ENCODE data around the gene AP1S2. TPM values are rescaled to one million over a fixed set of nuclear protein-coding genes. Genes with fewer than 3 reads are reported as not detected.

Gene AP1S2
- total and polyA plus RNA-seq, 10 of the 15 experiments (the other 5 are each of a cell fraction or from before 2014, with no cell fraction given) = 25.6 to 105 (median 50.7) TPM

DNA sequence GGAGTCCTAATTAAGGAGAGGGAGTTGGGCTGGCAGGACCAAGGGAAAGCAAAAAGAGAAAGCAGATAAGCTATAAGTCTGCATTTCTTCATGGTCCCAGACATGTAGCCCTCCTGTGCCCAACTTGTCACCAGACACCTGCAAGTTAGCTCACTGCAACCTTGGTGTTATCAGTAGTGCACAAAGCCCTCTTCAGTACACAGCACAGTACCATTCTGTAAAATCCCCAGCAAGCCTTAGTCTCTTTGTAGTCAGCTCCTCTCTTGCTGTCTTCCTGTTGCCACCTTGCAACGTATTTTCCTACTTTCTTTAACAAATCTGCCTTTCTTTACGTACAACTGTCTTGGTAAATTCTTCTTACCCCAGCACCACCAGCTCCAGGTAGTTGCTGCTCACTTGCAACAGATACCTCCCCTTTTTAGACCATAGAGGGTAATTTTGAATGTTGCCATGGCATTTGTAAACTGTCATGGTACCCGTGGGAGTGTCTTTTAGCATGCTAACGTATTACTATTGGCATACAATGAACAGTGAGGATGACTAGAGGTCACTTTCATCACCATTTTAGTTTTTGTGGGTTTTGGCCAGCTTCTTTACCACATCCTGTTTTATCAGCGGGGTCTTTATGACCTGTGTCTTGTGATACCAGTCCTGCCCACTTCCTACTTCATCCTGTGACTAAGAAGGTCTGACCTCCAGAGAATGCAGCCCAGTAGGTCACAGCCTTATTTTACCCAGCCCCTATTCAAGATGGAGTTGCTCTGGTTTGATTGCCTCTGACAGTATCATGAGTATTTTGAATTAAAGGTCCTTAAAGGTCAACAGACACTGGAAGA lies 28.3 kb upstream of the AP1S2 start (continued):
- TF ChIP-seq, protein P1, sequence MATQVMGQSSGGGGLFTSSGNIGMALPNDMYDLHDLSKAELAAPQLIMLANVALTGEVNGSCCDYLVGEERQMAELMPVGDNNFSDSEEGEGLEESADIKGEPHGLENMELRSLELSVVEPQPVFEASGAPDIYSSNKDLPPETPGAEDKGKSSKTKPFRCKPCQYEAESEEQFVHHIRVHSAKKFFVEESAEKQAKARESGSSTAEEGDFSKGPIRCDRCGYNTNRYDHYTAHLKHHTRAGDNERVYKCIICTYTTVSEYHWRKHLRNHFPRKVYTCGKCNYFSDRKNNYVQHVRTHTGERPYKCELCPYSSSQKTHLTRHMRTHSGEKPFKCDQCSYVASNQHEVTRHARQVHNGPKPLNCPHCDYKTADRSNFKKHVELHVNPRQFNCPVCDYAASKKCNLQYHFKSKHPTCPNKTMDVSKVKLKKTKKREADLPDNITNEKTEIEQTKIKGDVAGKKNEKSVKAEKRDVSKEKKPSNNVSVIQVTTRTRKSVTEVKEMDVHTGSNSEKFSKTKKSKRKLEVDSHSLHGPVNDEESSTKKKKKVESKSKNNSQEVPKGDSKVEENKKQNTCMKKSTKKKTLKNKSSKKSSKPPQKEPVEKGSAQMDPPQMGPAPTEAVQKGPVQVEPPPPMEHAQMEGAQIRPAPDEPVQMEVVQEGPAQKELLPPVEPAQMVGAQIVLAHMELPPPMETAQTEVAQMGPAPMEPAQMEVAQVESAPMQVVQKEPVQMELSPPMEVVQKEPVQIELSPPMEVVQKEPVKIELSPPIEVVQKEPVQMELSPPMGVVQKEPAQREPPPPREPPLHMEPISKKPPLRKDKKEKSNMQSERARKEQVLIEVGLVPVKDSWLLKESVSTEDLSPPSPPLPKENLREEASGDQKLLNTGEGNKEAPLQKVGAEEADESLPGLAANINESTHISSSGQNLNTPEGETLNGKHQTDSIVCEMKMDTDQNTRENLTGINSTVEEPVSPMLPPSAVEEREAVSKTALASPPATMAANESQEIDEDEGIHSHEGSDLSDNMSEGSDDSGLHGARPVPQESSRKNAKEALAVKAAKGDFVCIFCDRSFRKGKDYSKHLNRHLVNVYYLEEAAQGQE (IDR thresholded peaks at IDR 0.05; ENCODE audit: low read depth, low read length) = no peak
- TF ChIP-seq RFX5 (IDR thresholded peaks at IDR 0.05; ENCODE audit: low read depth, low read length) = no peak
- TF ChIP-seq, protein P2, sequence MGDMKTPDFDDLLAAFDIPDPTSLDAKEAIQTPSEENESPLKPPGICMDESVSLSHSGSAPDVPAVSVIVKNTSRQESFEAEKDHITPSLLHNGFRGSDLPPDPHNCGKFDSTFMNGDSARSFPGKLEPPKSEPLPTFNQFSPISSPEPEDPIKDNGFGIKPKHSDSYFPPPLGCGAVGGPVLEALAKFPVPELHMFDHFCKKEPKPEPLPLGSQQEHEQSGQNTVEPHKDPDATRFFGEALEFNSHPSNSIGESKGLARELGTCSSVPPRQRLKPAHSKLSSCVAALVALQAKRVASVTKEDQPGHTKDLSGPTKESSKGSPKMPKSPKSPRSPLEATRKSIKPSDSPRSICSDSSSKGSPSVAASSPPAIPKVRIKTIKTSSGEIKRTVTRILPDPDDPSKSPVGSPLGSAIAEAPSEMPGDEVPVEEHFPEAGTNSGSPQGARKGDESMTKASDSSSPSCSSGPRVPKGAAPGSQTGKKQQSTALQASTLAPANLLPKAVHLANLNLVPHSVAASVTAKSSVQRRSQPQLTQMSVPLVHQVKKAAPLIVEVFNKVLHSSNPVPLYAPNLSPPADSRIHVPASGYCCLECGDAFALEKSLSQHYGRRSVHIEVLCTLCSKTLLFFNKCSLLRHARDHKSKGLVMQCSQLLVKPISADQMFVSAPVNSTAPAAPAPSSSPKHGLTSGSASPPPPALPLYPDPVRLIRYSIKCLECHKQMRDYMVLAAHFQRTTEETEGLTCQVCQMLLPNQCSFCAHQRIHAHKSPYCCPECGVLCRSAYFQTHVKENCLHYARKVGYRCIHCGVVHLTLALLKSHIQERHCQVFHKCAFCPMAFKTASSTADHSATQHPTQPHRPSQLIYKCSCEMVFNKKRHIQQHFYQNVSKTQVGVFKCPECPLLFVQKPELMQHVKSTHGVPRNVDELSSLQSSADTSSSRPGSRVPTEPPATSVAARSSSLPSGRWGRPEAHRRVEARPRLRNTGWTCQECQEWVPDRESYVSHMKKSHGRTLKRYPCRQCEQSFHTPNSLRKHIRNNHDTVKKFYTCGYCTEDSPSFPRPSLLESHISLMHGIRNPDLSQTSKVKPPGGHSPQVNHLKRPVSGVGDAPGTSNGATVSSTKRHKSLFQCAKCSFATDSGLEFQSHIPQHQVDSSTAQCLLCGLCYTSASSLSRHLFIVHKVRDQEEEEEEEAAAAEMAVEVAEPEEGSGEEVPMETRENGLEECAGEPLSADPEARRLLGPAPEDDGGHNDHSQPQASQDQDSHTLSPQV (IDR thresholded peaks at IDR 0.05) = peak; percentile 99
- TF ChIP-seq, protein P3, sequence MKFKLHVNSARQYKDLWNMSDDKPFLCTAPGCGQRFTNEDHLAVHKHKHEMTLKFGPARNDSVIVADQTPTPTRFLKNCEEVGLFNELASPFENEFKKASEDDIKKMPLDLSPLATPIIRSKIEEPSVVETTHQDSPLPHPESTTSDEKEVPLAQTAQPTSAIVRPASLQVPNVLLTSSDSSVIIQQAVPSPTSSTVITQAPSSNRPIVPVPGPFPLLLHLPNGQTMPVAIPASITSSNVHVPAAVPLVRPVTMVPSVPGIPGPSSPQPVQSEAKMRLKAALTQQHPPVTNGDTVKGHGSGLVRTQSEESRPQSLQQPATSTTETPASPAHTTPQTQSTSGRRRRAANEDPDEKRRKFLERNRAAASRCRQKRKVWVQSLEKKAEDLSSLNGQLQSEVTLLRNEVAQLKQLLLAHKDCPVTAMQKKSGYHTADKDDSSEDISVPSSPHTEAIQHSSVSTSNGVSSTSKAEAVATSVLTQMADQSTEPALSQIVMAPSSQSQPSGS (IDR thresholded peaks at IDR 0.05; ENCODE audit: low read length) = peak; percentile 24; the same call in 1 of the 2 replicates

All from GM12878 (cell line).